ENCODE data around the gene HOOK1.

HOOK1 gene

DNA sequence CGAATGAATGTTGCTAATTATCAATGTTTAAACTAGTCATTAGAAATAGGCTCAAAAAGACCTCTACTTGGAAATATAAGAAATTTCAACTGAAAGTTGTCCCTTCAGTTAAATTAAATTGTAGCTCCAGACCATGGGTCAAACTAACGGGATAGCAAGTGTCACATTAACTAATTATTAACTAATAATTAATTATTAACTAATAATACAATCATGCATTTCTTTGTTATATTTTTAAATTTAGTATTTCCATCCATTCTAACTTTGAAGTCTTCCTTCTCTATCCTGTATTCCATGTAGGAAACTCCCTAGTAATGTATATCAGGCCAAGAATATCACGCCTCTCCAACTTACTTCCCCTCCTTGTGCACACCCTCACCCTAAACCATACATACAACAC is 43.4 kb upstream of the HOOK1 start:
- no peaks in the 10 kb centered on the region for H3K79me2 ChIP-seq (ENCODE audit: low read length)
- H3K4me1 ChIP-seq (ENCODE audit: low read length): peaks cover 16% of the 10 kb centered on the region
- no peaks in the 10 kb centered on the region for H3K27me3 ChIP-seq (replicated peaks; ENCODE audit: insufficient read depth, low read length)
- H3K4me2 ChIP-seq (ENCODE audit: low read depth, low read length): no peak overlapping the region
- no peak overlapping the region for H3K9ac ChIP-seq (ENCODE audit: low read length)
- no peak overlapping the region for H3K27ac ChIP-seq (ENCODE audit: low read length)
- no peaks in the 10 kb centered on the region for H3K36me3 ChIP-seq (replicated peaks; ENCODE audit: insufficient read depth, low read length)
- TF ChIP-seq, protein P1, sequence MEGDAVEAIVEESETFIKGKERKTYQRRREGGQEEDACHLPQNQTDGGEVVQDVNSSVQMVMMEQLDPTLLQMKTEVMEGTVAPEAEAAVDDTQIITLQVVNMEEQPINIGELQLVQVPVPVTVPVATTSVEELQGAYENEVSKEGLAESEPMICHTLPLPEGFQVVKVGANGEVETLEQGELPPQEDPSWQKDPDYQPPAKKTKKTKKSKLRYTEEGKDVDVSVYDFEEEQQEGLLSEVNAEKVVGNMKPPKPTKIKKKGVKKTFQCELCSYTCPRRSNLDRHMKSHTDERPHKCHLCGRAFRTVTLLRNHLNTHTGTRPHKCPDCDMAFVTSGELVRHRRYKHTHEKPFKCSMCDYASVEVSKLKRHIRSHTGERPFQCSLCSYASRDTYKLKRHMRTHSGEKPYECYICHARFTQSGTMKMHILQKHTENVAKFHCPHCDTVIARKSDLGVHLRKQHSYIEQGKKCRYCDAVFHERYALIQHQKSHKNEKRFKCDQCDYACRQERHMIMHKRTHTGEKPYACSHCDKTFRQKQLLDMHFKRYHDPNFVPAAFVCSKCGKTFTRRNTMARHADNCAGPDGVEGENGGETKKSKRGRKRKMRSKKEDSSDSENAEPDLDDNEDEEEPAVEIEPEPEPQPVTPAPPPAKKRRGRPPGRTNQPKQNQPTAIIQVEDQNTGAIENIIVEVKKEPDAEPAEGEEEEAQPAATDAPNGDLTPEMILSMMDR (IDR thresholded peaks at IDR 0.05; ENCODE audit: low read length): no peak
- no peaks in the 10 kb centered on the region for H3K9me3 ChIP-seq (replicated peaks; ENCODE audit: insufficient read depth, low read length)
- no peaks in the 10 kb centered on the region for H3K9me2 ChIP-seq (replicated peaks; ENCODE audit: insufficient read depth, low read length)
- H2AFZ ChIP-seq (ENCODE audit: low read length): no peak overlapping the region
- H3K4me3 ChIP-seq (ENCODE audit: low read length): no peak overlapping the region
- no peaks in the 10 kb centered on the region for H4K20me1 ChIP-seq (ENCODE audit: insufficient read depth, low read length)
- no peak for DNase-seq
- no peaks in the 10 kb centered on the region for H3F3A ChIP-seq (ENCODE audit: insufficient read depth, low read length)

DNA sequence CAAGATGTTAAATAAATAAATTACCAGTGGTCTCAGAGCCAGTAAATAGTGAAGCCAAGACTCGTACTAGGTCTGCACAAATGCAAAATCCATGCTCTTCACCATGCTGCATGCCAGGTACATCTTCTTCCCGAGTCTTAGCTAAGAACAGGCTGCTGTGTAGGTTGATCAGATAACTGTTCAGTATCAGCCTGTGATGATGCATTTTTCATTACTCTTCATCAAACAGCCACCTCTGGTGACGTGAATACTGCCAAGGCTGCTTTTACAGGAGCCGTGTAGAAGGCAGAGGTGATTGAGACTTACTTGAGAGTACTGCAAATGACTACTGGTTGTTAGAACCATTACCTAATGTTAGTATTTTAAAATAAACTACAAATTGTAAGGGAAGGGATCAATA is 39.3 kb upstream of the HOOK1 start:
- no peaks in the 10 kb centered on the region for H3K27me3 ChIP-seq (replicated peaks; ENCODE audit: insufficient read depth, low read length)
- H3K9ac ChIP-seq (ENCODE audit: low read length): no peak overlapping the region
- H2AFZ ChIP-seq (ENCODE audit: low read length): no peak overlapping the region
- no peaks in the 10 kb centered on the region for H3K9me3 ChIP-seq (replicated peaks; ENCODE audit: insufficient read depth, low read length)
- no peak overlapping the region for H3K27ac ChIP-seq (ENCODE audit: low read length)
- no peaks in the 10 kb centered on the region for H3K9me2 ChIP-seq (replicated peaks; ENCODE audit: insufficient read depth, low read length)
- no peaks in the 10 kb centered on the region for H3F3A ChIP-seq (ENCODE audit: insufficient read depth, low read length)
- no peak for DNase-seq
- no peak overlapping the region for H3K4me3 ChIP-seq (ENCODE audit: low read length)
- no peaks in the 10 kb centered on the region for H3K79me2 ChIP-seq (ENCODE audit: low read length)
- no peak overlapping the region for H3K4me2 ChIP-seq (ENCODE audit: low read depth, low read length)
- H3K4me1 ChIP-seq (ENCODE audit: low read length): no peaks in the 10 kb centered on the region
- no peaks in the 10 kb centered on the region for H4K20me1 ChIP-seq (ENCODE audit: insufficient read depth, low read length)
- no peaks in the 10 kb centered on the region for H3K36me3 ChIP-seq (replicated peaks; ENCODE audit: insufficient read depth, low read length)
- TF ChIP-seq EZH2 (optimal IDR thresholded peaks at IDR 0.05; ENCODE audit: low read depth, low read length) (no peak), EZH2phosphoT487 (IDR thresholded peaks at IDR 0.05; ENCODE audit: low read length) (no peak)
- TF ChIP-seq, protein P1 (IDR thresholded peaks at IDR 0.05; ENCODE audit: low read length): no peak

DNA sequence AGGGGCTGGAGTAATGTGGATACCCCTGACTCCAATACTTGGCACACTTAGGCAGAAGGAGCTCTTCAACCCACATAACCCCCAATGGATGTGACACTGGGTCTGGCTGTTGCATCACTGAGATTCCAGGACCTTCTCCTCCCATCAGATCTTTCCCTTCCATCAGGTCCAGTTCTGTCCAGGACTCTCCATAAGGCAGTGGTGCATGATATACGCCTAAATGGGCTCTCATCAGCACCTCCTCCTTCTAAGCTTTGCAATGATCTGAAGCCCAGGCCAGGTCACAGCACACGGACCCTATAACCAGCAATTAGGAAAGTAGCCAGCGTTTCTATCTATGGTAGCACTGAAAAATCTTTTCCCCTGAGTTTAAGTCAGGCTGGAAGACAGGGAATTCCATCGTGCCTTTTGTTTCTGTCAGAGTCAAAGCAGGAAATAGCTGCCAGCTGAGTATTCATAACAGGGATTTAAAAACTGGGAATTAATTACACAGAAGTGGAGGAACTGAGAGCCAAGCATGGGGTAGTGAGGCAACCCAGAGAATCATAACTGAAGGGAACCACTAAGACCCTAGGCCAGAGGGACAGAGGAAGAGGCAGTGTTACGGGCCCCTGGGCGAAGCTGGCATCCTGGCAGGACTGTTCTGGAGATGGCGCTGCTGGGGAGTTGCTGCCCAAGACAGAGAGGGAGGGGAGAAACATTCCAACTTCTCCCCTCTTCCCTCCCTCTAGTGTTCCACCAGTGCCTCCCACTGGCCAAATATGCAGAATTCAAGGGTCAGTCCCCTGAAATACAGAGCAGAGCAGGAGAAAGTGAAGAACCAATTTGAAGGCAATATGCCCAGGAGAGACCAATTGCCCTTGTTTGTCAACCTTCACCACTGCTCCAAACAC is 37.5 kb upstream of the HOOK1 start:
- DNase-seq: no peak

More for the DNA sequence above, 37.5 kb upstream of the HOOK1 start:
- Histone ChIP-seq H2AFZ (ENCODE audit: low read length) (no peak overlapping the region), H4K20me1 (ENCODE audit: insufficient read depth, low read length) (no peaks in the 10 kb centered on the region), H3F3A (ENCODE audit: insufficient read depth, low read length) (no peaks in the 10 kb centered on the region), H3K9me2 (replicated peaks; ENCODE audit: insufficient read depth, low read length) (no peaks in the 10 kb centered on the region), H3K4me1 (ENCODE audit: low read length) (no peaks in the 10 kb centered on the region), H3K36me3 (replicated peaks; ENCODE audit: insufficient read depth, low read length) (no peaks in the 10 kb centered on the region), H3K27ac (ENCODE audit: low read length) (no peak overlapping the region), H3K79me2 (ENCODE audit: low read length) (no peaks in the 10 kb centered on the region), H3K4me2 (ENCODE audit: low read depth, low read length) (no peak overlapping the region), H3K4me3 (ENCODE audit: low read length) (no peak overlapping the region), H3K9me3 (replicated peaks; ENCODE audit: insufficient read depth, low read length) (no peaks in the 10 kb centered on the region), H3K27me3 (replicated peaks; ENCODE audit: insufficient read depth, low read length) (no peaks in the 10 kb centered on the region), H3K9ac (ENCODE audit: low read length) (no peak overlapping the region)
- TF ChIP-seq EZH2phosphoT487 (IDR thresholded peaks at IDR 0.05; ENCODE audit: low read length) (no peak), EZH2 (optimal IDR thresholded peaks at IDR 0.05; ENCODE audit: low read depth, low read length) (no peak)
- TF ChIP-seq, protein P1 (IDR thresholded peaks at IDR 0.05; ENCODE audit: low read length): no peak
